GM19455 (cell line): ENCODE measurements around the gene SLC16A11.
"Not testable (repeated sequence)": the region's sequence is repeated elsewhere in the genome, so short reads cannot be mapped to it uniquely, and the experiment has no call there.

Source experiments
- ATAC-seq: cut with Tn5 transposase; IDR thresholded peaks from one replicate; pipeline ENCODE4 v1.9.1; 2021; ENCODE audit not compliant: unreplicated experiment

The SLC16A11 gene, protein sequence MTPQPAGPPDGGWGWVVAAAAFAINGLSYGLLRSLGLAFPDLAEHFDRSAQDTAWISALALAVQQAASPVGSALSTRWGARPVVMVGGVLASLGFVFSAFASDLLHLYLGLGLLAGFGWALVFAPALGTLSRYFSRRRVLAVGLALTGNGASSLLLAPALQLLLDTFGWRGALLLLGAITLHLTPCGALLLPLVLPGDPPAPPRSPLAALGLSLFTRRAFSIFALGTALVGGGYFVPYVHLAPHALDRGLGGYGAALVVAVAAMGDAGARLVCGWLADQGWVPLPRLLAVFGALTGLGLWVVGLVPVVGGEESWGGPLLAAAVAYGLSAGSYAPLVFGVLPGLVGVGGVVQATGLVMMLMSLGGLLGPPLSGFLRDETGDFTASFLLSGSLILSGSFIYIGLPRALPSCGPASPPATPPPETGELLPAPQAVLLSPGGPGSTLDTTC

DNA sequence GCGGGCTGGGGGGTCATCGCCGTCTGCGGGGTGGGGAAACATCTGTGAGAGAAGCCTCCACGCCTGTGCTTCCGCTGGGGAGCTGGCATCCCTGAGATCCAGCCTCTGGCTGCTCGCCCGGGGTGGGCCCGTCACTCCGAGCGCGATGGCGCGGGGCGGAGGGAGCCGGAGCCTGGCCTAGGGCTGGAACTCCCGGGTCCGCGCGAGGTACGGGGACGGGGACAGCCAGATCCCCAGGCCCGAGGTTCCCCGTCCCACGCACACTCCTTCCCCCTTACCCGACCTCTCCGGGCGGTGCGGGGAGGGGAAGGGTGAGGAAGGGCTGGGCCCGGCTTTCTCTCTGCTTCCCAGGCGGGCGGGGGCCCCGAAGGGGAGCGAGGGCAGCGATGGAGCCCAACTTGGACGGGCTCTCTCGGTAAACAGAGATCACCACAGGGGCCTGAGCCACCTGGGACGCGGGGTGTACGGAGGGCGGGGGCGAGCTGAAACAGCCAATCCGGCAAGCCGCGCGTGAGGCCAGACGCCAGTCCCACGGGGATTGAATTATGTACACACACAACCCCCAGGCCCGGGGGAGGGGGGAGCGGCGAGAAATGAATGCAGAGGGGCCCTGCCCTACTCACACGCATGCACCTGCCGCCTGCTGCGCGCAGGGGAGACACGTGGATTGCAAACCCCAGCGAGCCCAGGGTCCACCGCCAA, at the start of gene SLC16A11:
TSS of gene SLC16A11 (minus strand) at position 596 of the 702 bp plus-strand sequence. CDS start at position 17, 579 bp downstream.
- ATAC-seq = no peak

DNA sequence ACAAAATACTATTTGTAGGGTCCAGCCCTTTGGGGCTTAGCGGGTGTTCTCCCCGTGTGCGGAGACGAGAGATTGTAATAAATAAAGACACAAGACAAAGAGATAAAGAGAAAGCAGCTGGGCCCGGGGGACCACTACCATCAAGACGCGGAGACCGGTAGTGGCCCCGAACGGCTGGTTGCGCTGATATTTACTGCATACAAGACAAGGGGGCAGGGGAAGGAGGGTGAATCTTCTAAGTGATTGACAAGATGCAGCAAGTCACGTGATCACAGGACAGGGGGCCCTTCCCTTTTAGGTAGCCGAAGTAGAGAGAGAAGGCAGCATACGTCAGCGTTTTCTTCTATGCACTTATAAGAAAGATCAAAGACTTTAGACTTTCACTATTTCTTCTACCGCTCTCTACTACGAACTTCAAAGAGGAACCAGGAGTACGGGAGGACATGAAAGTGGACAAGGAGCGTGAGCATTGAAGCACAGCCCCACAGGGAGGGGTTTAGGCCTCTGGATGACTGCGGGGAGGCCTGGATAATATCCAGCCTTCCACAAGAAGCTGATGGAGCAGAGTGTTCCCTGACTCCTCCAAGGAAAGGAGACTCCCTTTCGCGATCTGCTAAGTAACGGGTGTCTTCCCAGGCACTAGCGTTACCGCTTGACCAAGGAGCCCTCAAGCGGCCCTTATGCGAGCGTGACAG, 47.6 kb upstream of the SLC16A11 start:
- not testable (repeated sequence) for ATAC-seq

DNA sequence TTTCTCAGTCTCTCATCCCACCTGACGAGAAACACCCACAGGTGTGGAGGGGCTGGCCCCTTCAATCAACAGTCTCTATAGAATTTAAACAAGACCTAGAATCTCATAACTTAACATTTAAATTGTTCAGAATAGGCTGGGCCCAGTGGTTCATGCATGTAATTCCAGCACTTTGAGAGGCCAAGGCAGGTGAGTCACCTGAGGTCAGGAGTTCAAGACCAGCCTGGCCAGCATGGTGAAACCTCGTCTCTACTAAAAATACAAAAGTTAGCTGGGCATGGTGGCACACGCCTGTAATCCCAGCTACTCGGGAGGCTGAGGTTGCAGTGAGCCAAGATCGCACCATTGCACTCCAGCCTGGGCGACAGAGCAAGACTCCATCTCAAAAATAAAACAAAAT, 45.7 kb upstream of the SLC16A11 start:
- not testable (repeated sequence) for ATAC-seq

DNA sequence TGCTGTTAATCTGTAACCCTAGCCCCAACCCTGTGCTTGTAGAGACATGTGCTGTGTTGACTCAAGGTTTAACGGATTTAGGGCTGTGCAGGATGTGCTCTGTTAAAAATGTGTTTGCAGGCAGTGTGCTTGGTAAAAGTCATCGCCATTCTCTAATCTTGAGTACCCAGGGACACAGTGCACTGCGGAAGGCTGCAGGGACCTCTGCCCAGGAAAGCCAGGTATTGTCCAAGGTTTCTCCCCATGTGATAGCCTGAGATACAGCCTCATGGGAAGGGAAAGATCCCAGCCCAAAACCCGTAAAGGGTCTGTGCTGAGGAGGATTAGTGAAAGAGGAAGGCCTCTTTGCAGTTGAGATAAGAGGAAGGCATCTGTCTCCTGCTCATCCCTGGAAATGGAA, 44.5 kb upstream of the SLC16A11 start:
- not testable (repeated sequence) for ATAC-seq

DNA sequence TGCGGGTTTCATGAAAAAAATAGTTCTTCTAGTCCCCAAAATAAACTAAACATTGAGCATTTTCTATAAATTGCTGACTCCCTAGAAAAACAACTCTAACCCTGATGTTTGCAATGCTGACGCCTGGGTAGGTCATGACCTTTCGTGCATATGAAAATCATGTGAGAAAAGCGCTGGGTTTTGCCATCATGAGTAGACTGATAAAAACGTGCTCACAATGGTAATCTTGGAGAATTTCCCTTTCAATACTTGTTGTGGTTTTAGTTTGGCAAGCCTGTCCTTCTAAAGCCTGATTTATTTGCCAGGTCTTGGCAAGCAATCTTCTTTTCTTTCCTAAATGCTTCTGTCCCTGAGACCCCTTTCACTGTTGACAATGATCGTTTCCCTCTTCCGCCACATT, 40.2 kb upstream of the SLC16A11 start:
- no peak for ATAC-seq

DNA sequence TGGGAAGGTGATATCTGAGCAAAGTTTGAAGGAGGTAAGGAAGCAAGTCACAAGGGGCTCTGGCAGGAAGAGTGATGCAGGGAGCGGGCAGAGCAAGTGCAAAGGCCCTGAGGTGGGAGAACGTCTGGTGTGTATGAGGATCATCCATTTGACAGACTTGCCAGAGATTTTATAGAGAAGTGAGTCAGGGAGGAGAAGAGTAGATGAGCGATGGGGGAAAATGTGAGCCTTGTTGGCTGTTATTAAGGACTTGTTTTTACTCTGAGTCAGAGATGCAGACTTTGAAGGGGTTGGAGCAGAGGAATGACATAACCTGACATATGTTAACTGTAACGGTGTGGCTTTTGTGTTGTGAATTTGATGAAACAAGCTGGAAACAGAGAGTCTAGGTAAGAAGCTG, 39.7 kb upstream of the SLC16A11 start:
- no peak for ATAC-seq

DNA sequence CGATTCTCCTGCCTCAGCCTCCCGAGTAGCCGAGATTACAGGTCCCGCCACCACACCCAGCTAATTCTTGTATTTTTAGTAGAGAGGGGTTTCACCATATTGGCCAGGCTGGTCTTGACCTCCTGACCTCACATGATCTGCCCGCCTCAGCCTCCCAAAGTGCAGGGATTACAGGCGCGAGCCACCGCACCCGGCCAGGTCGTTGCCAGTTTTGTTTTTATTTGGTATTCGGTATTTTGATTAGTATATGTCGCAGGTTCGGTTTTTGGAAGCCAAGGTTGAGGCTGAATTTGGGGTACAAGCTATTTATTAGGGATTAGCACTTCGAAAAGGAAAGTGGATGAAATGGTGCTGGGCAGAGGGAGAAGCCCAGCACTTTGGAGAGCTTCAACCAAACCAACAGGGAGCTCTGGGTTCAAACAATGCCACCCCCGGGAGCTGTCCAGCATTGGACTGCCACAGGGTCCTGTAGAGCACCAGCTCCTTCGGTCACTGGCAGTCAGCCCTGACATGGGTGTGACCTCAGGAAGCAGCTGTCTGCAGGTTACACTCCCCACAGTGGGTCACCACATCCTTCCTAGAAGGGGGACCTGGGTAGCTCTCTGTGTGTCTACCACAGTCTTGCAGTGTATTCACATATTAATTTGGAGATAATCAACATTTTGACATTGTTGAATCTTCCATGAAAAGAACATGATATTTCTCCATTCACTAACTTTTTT, 37.6 kb upstream of the SLC16A11 start:
- no peak for ATAC-seq

DNA sequence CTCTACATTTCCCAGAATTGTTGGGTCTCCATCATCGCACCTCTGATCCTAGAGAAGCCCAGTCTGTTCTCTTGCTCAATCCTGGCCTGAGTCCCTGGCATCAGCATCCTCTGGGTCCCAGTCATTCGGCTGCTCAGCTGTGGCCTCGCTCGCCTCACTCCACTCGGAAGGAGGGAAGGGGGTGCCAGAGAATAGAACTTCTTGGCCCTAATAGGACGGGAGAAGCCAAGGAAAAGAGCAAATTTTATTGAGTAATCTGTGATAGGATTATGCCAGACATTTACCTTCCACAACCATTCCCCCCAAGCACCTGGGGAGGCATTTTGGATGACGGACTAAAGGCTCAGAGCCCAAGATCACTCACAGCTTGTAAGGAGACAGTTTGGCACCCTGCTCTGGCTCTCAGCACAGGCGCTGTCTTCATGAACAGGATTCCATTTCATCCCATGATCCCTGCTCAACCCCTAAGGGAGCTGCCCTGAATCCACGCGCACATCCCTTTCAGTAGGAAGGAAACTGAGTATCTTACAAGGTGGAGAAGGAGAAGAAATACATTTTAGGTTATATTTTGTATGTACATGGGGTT, 36.7 kb upstream of the SLC16A11 start:
- no peak for ATAC-seq

DNA sequence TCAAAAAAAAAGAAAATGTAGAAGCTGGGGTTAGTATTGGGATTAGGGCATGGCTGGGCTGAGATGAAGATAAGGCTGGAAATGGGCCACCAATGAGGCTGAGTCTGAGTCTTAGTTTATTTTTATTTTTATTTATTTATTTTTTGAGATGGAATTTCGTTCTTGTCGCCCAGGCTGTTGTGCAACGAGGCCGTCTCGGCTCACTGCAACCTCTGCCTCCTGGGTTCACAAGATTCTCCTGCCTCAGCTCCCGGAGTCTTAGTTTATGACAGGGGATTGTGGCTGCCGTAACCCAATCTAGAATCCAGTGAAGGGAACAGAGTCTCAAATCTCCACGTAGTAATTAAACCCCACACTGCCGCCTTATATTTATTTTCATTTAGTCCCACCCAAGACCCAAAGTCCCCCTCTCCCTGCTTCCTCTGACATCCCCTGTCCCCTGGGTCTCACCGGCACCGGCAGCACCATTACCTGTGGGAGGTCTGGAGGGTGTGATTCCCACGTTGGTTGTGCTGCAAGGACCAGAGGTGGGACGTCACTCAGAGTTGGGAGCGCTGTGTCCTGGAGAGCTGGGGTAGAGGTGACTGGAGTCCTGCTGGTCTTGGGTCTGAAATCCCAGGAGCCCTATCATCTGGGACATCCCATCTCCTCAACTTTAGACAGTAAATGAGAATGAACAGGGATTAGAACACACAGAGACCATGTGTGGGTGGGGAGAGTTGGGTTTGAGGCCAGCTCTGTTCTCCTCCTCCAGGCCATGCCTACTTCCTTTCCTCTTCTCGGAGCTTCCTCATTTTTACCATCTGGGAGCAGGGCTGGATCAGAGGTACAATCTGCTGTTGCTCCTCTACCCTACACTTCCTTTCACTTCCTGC, 35.9 kb upstream of the SLC16A11 start, which contains the start of gene CLEC10A:
TSS of gene CLEC10A (minus strand) at position 671 of the 875 bp plus-strand sequence. CDS start 1,439 bp downstream, outside the sequence.
- ATAC-seq = no peak

DNA sequence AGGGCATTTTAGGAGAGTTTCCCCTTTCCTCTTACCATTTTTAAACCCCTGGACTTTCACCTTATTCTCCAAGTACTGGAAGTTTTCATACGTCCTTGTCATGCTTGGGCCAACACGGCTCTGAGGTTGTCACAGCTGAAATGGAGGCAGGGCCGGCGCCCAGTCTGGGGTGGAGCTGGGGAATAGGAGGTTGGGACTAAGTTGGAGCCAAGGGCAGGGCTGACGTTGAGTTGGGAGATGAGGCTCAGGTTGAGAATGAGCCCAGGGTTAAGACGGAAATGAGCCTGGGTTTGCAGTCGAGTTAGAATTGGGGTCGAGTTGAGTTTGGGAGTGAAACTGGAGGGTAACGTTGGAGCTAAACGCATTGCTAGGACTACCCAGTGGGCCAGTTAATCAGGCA, 34.8 kb upstream of the SLC16A11 start:
- ATAC-seq = no peak

DNA sequence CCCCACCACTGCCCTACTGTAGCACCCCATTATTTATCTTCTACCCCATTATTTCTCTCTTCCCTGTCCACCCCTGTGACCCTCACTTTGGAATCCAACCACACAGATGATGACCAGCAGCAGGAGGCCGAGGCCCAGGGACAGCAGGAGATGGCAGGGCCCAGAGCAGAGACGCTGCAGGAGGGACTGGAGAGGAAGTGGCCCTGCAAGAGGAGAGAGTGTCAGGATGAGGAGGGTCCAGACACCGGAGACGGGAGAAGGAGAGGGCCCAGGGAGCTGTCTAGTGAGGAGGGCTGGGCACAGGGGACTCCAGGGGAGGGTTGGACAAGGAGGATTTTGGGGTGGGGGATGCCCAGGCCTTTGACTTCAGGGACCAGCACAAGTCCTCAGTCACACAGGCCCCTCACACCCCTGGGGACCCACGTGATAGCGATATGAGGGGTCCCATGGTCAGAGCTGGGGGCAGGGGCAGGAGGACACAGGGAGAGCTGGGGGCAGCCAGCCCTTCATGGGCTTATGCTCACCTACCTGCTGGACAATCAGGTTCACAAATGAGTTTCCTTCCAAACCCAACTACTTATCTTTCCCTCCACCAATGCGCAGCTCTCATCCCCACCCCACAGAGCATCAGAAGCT, 34.1 kb upstream of the SLC16A11 start:
- no peak for ATAC-seq

DNA sequence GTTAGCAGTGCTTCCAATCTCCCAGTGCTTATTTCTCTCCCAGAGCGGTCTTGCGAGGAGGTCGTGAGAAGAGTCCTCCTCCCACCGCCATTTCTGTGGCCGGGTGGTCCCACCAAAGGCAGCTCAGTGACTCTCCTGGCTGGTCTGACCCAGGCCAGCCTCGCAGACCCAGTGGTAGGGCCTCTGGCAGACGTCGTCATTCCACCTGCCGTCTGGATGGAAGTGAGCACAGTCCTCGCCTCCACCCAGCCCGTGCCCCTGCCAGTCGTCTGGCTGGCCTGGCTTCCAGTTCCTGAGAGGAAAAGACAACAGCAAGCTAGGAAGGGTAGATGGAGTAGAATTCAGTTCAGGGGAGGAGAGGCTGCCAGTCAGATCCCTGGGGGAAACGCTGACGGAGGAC, 31.0 kb upstream of the SLC16A11 start:
- ATAC-seq = no peak

DNA sequence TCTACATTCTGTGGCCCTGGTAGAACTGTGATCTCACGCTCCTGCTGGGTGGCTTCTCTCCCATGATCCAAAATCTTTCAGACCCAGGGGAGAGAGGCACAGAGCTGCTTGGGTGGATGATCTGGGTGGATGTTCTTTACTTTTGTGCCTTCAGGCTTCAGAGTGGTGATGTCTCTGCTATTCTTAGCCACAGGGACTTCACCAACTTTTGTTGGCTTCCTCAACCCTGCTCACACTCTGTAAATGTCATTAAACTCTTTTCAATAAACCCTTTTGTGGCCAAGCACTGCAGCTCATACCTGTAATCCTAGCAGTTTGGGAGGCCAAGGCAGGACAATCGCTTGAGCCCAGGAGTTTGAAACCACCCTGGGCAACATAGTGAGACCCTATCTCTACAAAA, 28.5 kb upstream of the SLC16A11 start:
- no peak for ATAC-seq

DNA sequence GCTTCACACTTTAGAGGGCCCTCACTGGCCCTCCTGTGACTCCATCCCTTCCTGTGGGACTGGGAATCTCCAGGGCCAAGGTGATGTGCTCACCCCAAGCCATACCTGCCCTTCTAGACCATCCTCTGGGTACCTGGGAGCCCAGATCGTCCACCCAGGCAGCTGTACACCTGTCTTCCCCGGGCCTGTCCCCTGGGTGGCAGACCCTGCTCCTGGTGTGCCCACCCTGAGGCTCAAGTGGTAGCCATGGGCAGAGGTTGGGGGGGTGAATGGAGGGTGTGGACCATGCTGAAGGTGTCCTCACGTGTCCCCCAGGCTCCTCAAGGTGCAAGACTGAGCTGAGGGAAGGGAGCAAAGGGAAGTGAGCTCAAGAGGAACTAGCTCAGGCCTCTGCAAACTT, 26.8 kb upstream of the SLC16A11 start:
- ATAC-seq = no peak

DNA sequence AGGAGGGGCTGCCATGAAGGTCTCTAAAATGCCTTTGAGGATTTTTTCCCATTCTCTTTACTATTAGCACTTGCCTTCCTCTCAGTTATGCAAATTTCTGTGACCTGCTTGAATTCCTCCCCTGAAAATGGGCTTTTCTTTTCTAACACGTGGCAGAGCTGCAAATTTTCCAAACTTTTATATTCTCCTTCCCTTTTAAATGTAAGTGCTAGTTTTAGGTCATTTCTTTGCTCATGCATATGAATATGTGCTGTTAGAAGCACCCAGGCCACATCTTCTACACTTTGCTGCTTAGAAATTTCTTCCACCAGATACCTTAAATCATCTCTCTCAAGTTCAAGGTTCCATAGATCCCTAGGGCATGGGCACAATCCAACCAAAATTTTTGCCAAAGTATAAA, 24.4 kb upstream of the SLC16A11 start:
- ATAC-seq = no peak

DNA sequence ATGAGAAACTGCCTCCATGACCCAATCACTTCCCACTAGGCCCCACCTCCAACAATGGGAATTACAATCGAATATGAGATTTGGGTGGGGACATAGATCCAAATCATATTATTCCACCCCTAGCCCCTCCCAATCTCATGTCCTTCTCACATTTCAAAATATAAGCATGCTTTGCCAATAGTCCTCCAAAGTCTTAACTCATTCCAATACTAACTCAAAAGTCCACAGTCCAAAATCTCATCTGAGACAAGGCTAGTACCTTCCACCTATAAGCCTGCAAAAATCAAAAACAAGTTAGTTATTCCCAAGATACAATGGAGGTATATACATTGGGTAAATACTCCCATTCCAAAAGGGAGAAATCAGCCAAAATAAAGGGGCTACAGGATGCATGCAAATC, 23.3 kb upstream of the SLC16A11 start:
- ATAC-seq = no peak

DNA sequence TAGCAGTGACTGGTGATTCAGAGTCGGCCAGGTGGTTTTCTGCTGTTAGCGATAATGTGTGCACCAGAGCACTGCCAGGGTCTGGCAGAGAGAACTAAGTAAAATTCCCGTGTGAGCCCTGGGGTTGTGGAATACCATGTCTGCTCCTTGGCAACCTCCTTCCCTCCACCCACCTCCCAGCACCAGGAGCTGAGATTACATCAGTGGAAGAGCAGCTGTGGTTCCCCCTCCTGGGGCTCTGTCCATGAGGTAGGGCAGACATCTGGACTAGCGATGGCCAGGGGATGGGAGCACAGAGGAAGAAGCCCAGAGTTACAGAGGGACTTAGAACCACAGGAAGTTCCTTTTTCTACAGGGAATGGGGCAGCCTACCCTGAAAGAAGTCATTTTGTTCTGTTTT, 20.4 kb upstream of the SLC16A11 start:
- ATAC-seq = no peak

DNA sequence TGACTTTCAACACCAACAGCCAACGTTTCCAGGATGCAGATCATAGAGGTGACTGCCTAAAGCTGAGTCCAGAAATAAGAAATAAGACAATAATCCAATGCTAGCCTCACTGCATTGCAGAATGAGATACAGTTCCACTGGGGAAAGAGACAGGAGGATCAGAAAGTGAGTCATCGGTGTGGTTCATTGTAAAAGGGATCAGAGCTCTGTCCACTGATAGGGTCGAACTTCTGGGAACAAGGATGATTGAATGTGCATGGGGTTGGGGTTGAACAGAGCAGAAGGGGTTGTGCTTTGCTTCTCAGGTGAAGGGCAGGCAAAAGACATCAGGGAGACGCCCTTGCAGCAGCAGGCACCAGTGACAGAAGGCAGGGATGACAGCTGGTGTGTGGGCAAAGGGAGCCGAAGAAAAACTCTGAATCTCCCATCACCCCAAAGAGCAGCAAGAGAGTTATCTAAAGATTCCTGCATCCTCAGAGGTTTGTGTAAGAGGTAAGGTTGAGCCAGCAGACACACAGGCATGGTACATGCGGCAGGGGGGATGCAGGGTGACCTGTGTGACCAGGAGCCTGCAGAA, 19.7 kb upstream of the SLC16A11 start:
- no peak for ATAC-seq
